Central memory CD4-positive, alpha-beta T cell (primary cell): Measurements from ENCODE around the gene TBXA2R.
A peak's percentile ranks its signal among the peaks of the same experiment; 100 is the strongest.
"Not testable (repeated sequence)": the region's sequence is repeated elsewhere in the genome, so short reads cannot be mapped to it uniquely, and the experiment has no call there.

Source experiments
- DNase-seq: peaks from one replicate; pipeline ENCODE4 v3.0.0; 2022

The TBXA2R gene

GRCh38 chr19:3638208-3639193 lies 31.8 kb upstream of the TBXA2R start:
- no peak for DNase-seq

GRCh38 chr19:3637621-3638020 lies 30.9 kb upstream of the TBXA2R start:
- DNase-seq: no peak

DNA sequence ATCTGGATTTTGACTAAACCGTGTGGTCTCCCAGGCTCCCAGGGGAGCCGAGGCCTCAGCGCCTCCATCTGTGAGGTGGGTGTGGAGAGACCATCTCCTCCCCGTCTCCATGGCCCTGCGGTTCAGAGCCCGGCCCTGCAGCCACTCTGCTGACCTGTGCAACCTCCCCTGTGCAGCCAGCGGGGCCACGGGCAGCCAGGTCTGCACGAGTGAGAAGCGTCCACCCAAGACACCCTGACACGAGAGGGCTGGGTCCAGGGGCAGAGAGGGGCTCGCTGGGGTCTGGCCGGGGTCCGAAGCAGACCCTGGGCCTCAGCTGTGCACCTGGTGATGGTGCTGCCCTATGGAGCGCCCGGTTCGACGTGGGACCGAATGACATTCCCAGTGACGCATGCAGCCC lies 30.3 kb upstream of the TBXA2R start:
- DNase-seq: no peak

- no peak for DNase-seq
These were observed 29.8 kb upstream of the TBXA2R start for GRCh38 chr19:3636506-3636905.

GRCh38 chr19:3634496-3635045 lies 27.9 kb upstream of the TBXA2R start:
- no peak for DNase-seq

DNA sequence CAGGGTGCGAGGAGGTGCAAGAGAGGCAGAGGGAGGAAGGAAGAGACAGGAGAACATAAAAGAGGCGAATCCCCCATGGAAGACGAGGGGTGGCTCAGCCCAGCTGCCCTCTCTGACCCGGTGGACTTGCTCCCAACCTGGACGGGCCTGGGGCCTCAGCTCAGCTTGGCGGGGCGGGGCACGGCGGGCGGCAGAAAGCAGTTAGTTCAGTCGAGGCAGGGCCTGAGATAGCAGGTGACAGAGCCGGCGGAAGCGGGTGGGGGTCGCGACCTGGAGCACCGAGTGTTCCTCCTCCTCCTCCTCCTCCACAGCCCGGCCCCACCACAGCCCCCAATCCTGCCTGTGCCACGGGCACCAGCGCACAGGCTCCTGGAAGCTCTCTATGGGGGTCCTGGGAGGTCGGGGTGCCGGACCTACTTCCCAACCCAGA lies 26.9 kb upstream of the TBXA2R start:
- DNase-seq: no peak

- no peak for DNase-seq
These were observed 26.3 kb upstream of the TBXA2R start for GRCh38 chr19:3632739-3633558.

DNA sequence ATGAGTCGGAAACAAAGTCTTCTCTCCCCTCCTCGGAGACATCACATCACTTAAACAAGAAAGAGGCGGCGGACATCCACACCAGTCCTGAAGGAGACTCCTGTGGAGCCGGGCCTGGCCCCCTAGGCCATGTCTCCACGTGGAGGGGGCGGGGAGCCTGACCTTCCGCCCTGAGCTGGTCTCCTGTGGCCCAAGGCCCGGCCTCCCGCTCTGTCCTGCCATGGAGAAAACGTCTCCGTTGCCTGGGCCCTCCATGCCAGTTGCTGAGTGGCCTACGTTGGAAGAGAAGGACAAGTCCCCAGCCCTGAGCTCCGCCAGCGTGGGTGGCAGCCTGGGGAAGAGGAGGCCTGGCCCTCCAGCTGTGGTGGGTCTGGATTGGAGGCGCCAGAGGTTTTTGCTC lies 25.4 kb upstream of the TBXA2R start:
- no peak for DNase-seq

DNA sequence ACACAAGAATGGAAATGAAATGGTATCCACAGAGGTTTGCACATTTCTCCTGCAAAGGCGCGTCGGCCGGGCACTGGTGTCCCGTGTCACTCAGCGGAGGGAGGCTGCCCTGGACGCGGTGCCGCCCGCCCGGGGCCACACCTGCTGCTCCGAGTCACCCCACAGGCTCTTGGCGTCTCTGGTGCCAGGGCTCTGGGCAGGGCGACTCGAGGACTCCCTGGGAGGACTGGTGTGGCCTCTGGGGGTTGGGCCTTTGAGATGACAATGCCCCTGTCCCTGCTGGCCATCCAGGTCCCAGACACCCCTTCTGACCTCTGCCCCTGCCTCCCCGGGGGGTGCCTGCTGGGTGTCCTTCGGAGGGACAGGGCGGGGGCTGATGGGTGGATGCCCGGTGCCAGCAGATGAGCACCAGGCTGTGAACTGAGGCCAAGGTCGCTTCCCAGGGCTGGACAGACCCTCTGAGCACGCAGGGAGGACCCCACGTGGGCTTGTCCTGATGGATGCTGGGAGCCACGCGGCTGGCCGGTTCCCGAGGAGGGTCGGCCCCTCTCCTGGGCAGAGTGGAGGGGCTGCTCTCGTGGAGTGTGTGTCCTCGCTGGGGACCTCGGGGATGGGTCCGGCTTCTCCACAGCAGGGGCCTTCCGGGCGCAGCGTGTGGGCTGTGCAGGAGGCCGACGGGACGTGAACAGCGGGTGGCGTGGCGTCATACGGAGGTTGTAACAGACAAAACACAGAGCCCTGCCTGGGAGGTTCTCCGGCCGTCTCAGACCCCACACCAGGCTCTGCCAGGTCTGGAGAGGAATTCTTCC lies 24.6 kb upstream of the TBXA2R start:
- no peak for DNase-seq

- not testable (repeated sequence) for DNase-seq
These were observed 22.1 kb upstream of the TBXA2R start for GRCh38 chr19:3628766-3629165.

- no peak for DNase-seq
These were observed 20.7 kb upstream of the TBXA2R start for GRCh38 chr19:3627351-3627723.

- peak; percentile 98 for DNase-seq
These were observed 20.0 kb upstream of the TBXA2R start, which contains the start of gene CACTIN for GRCh38 chr19:3626473-3627350. TSS of gene CACTIN (minus strand) at chr19:3626790. CDS start at chr19:3626762, 28 bp downstream.

GRCh38 chr19:3625996-3626472 lies 19.4 kb upstream of the TBXA2R start:
- DNase-seq: no peak

DNA sequence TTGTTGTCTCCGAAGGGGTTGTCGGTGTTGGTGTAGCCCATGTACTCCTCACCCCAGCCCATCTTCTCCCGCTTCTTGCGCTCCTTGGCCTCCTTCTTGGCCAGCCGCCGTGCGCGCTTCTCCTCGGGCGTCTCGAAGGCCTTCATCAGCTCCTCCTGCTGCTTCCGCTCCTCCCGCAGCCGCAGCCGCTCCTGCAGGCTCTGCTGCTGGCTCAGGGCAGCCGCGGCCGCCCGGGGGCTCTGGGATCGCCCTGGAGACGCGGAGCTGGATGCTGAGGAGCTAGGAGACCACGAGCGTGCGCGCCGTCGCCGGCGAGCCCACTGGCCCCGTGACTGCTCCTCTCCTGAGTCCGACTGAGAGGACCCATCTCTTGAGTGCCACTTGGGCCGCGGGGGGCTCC lies 17.0 kb upstream of the TBXA2R start:
- no peak for DNase-seq

GRCh38 chr19:3622224-3622623 lies 15.5 kb upstream of the TBXA2R start:
- no peak for DNase-seq

DNA sequence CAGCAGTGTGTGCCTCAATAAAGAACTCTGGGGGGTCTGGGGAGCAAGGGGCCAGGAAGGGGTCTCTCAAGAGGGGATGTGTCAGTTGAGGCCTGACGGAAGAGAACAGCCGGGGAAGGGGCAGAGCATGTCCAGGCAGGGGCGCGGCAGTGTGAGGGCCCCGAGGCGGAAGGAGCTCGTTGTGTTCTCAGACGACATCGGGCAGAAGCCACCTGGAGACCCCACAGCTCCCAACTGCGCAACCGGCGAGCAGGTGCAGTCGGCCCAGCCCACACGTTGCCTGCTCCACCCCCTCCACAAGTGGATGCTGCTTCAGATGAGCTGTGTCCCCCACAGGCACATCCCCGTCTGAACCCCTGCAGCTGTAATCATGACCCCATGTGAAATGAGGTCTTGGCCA lies 15.0 kb upstream of the TBXA2R start:
- no peak for DNase-seq

- no peak for DNase-seq
These were observed 14.3 kb upstream of the TBXA2R start for GRCh38 chr19:3620817-3621547.

- DNase-seq: no peak
These were observed 13.6 kb upstream of the TBXA2R start for GRCh38 chr19:3620145-3620816.

- no peak for DNase-seq
These were observed 12.9 kb upstream of the TBXA2R start for GRCh38 chr19:3619631-3620012.
